Measurements from ENCODE around the gene NUP214.

The NUP214 gene

GRCh38 chr9:131217331-131218031 is 92.1 kb downstream of the NUP214 start:
- DNase-seq (ENCODE audit: low read depth): no peak
- TF ChIP-seq CTCF (IDR thresholded peaks at IDR 0.05; ENCODE audit: insufficient read depth, low read depth, low read length, missing control alignments): no peak
- no peak overlapping the region for H3K4me3 ChIP-seq (ENCODE audit: low read length)

- H3K4me3 ChIP-seq (ENCODE audit: low read length): no peak overlapping the region
- no peak for DNase-seq (ENCODE audit: low read depth)
- no peak for TF ChIP-seq CTCF (IDR thresholded peaks at IDR 0.05; ENCODE audit: insufficient read depth, low read depth, low read length, missing control alignments)
Observed at GRCh38 chr9:131218370-131218769, 93.0 kb downstream of the NUP214 start.

DNA sequence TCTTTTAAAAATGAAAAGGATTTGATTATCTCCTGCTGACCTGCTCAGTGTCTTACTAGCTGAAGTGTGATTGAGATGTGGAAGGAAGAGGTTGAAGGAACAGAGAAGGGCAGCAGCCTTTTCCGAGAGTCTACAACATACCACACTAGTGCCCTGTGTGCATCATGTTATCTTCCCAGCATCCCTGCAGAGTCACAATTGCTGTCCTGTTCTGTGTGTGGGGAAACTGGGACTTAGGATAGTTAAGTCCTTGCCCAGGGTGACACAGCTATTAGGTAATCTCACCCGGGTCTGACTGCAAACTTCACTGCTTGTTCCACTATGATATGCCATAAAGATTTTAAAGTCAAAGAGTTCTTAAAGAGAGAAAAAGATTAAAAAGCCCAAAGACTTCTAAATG is 95.1 kb downstream of the NUP214 start:
- no peak overlapping the region for H3K4me3 ChIP-seq (ENCODE audit: low read length)
- TF ChIP-seq CTCF (IDR thresholded peaks at IDR 0.05; ENCODE audit: insufficient read depth, low read depth, low read length, missing control alignments): no peak
- DNase-seq (ENCODE audit: low read depth): no peak

- TF ChIP-seq CTCF (IDR thresholded peaks at IDR 0.05; ENCODE audit: insufficient read depth, low read depth, low read length, missing control alignments): no peak
- no peak for DNase-seq (ENCODE audit: low read depth)
- H3K4me3 ChIP-seq (ENCODE audit: low read length): no peak overlapping the region
Observed at GRCh38 chr9:131222460-131222859, 97.1 kb downstream of the NUP214 start.

DNA sequence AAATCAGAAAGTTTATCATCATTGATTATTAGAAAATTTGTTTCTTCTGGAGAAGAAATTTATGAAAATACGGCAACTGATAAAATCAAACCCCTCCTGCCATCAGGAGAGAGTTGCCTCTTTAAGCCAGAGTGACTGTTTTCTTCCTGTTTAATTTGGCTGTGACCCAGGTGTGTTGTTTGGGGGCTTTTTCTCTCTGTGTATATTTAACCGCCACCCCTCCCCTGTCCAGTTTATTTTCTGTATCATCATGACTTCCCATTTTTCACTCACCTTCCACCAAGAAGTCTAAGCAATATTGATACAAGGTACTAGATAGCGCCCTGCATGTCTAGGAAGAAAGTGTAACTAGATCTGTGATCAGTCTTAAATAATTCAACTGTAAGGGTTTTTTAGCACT is 100.8 kb downstream of the NUP214 start:
- H3K4me3 ChIP-seq (ENCODE audit: low read length): no peak overlapping the region
- no peak for TF ChIP-seq CTCF (IDR thresholded peaks at IDR 0.05; ENCODE audit: insufficient read depth, low read depth, low read length, missing control alignments)
- DNase-seq (ENCODE audit: low read depth): no peak

DNA sequence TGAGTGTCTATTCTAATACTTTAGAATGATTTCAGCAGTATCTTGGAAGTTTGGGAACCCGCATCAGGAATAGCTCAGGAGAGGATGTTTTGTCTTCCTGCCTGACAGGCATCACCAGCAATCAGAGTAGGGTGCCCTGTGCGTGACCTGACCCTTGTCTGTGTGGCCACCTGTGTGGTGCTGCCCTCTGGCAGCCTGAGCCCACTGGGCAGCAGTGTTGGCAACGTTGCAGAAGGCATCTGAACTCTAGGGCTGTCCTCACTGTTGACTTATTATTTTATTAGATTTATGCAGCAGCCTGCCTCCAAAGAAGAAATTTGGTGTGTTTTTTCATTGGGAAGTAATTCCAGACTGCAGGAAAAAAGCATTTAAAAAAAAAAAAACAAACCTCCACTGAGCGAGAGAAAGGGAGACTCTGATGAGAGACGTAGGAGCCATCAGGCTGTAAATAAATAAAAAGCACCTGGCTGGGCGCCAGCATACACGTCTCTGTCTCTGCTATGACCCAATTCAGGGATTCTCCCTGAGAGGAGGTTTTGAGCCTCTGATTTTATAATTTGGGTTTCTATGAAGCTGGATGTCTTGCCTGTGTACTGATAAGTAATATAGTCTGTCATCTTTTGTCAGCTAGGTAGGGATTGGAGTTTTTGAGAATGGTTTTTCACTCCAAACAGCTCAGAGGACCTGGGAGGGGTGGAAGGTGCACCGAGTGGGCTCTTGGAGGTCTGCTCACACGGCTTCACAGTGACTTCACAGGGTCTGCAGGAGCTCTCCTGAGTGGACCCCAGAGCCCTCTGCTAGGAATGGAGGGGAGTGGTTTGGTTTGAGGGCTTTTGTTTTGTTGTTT is 101.9 kb downstream of the NUP214 start:
- TF ChIP-seq CTCF (IDR thresholded peaks at IDR 0.05; ENCODE audit: insufficient read depth, low read depth, low read length, missing control alignments): no peak
- DNase-seq (ENCODE audit: low read depth): no peak

More for the DNA sequence above, 101.9 kb downstream of the NUP214 start:
- no peak overlapping the region for H3K4me3 ChIP-seq (ENCODE audit: low read length)
